HCT116 (cell line): Measurements from ENCODE around the gene ACSL6. TPM values are rescaled to one million over a fixed set of nuclear protein-coding genes. Genes with fewer than 3 reads are reported as not detected.

Experiments
- ATAC-seq: fragments of 200-7000 bp; cut with Tn5 transposase; 2 replicates; pipeline ENCODE4 v1.9.1; 2020; ENCODE audit warnings: mild to moderate bottlenecking, moderate library complexity
- BruUV-seq: library from RNA; stranded (reverse); fragments of 400-500 nt; replicated peaks from 2 replicates; lab custom pipeline; 2021; lab: Mats Ljungman, UMichigan
- CTCF ChIA-PET: fragments of 300-600 bp; sonication (Branson Sonifier 250); formaldehyde crosslinking; loops from one replicate; lab custom pipeline; 2021; ENCODE audit warnings: antibody characterized with exemption; lab: Charles Lee
- POLR2A ChIA-PET: fragments of 300-600, 350-600 bp; sonication (Branson Sonifier 250); formaldehyde crosslinking; loops from one replicate; lab custom pipeline; 2021; ENCODE audit warnings: antibody characterized with exemption; lab: Charles Lee
- RAD21 ChIA-PET, 2 experiments: fragments of 300-600 bp; sonication (Branson Sonifier 250); formaldehyde crosslinking; loops; one replicate each; lab custom pipeline; 2023; ENCODE audit warnings: low total read pairs in 2 of 2; ENCODE audit not compliant: uncharacterized antibody in 2 of 2, unreplicated experiment in 2 of 2, low non-redundant PET in 1 of 2; lab: Charles Lee
- DNase-seq: peaks from one replicate; pipeline ENCODE4 v3.0.0-alpha.2; 2010; ENCODE audit warnings: low read depth, low spot score
- H2AFZ ChIP-seq: fragments of 200-600 bp; shearing (Covaris generic), sonication (generic); 2 replicates; pipeline ENCODE4 v1.6.1; 2017; ENCODE audit warnings: low read depth, mixed run types, mixed read lengths, antibody characterized with exemption, low read length; ENCODE audit not compliant: poor library complexity, severe bottlenecking
- H3K27ac ChIP-seq: 2 replicates; pipeline ENCODE4 v1.5.1; 2012; ENCODE audit warnings: low read depth, low read length
- H3K27me3 ChIP-seq: fragments of 200-600 bp; sonication (generic); 2 replicates; pipeline ENCODE4 v1.6.1; 2016; ENCODE audit warnings: mixed run types, low read length, mixed read lengths; ENCODE audit not compliant: insufficient read depth
- H3K36me3 ChIP-seq, 2 experiments: fragments of 200-500 bp in 1 of 2; fragments of 200-600 bp in 1 of 2; sonication (Bioruptor generic) in 1 of 2; sonication (generic) in 1 of 2; 2 replicates each; pipeline versions ENCODE4 v1.5.1 to v1.6.1; 2014 to 2016; ENCODE audit warnings: low read length in 2 of 2, inconsistent platforms in 1 of 2, mixed read lengths in 1 of 2, mixed run types in 1 of 2; ENCODE audit not compliant: insufficient read depth in 2 of 2, control insufficient read depth in 1 of 2
- H3K4me1 ChIP-seq, 2 experiments: fragments of 200-600 bp in 1 of 2; sonication (generic) in 1 of 2; 2 replicates each; pipeline versions ENCODE4 v1.5.1 to v1.6.1; 2012 to 2017; ENCODE audit warnings: low read length in 2 of 2, inconsistent platforms in 1 of 2, mild to moderate bottlenecking in 1 of 2, mixed read lengths in 1 of 2, mixed run types in 1 of 2, moderate library complexity in 1 of 2; ENCODE audit not compliant: insufficient read depth in 2 of 2, control insufficient read depth in 1 of 2
- H3K4me2 ChIP-seq: fragments of 200-600 bp; sonication (generic); 2 replicates; pipeline ENCODE4 v1.6.1; 2017; ENCODE audit warnings: mixed run types, low read length, mixed read lengths
- H3K4me3 ChIP-seq, 2 experiments: fragments of 200-600 bp in 1 of 2; sonication (generic) in 1 of 2; replicated peaks in 1 of 2; 2 replicates each; pipeline ENCODE4 v1.5.1; 2011 to 2016; ENCODE audit warnings: low read length in 2 of 2, control low read depth in 1 of 2, low read depth in 1 of 2, mild to moderate bottlenecking in 1 of 2, mixed read lengths in 1 of 2, mixed run types in 1 of 2
- H3K79me2 ChIP-seq: fragments of 200-600 bp; sonication (generic); 2 replicates; pipeline ENCODE4 v1.6.1; 2017; ENCODE audit warnings: mild to moderate bottlenecking, mixed run types, low read length, moderate library complexity, mixed read lengths; ENCODE audit not compliant: insufficient read depth
- H3K9ac ChIP-seq: fragments of 200-600 bp; sonication (generic); 2 replicates; pipeline ENCODE4 v1.6.1; 2016; ENCODE audit warnings: low read length, mixed read lengths
- H3K9me2 ChIP-seq: fragments of 200-600 bp; sonication (generic), shearing (Covaris generic); 2 replicates; pipeline ENCODE4 v1.6.1; 2017; ENCODE audit warnings: mixed run types, mild to moderate bottlenecking, moderate library complexity; ENCODE audit not compliant: insufficient read depth
- H3K9me3 ChIP-seq, 2 experiments: fragments of 200-500 bp in 1 of 2; fragments of 200-600 bp in 1 of 2; sonication (Bioruptor generic) in 1 of 2; sonication (generic) in 1 of 2; 2 replicates each; pipeline ENCODE4 v1.6.1; 2014 to 2017; ENCODE audit warnings: low read length in 2 of 2, mixed read lengths in 2 of 2, inconsistent platforms in 1 of 2, low read depth in 1 of 2, mild to moderate bottlenecking in 1 of 2, mixed run types in 1 of 2, moderate library complexity in 1 of 2; ENCODE audit not compliant: control insufficient read depth in 1 of 2, insufficient read depth in 1 of 2
- H4K20me1 ChIP-seq: fragments of 200-600 bp; sonication (generic), shearing (Covaris generic); 2 replicates; pipeline ENCODE4 v1.6.1; 2017; ENCODE audit warnings: mixed run types, mild to moderate bottlenecking, moderate library complexity; ENCODE audit not compliant: insufficient read depth
- CEBPB ChIP-seq: IDR thresholded peaks from 2 replicates; pipeline ENCODE4 v1.6.1; 2012; ENCODE audit warnings: low read depth
- POLR2A ChIP-seq: IDR thresholded peaks from 2 replicates; pipeline ENCODE4 v1.7.0; 2011; ENCODE audit warnings: borderline replicate concordance; ENCODE audit not compliant: insufficient read depth, insufficient read length; ENCODE audit errors: extremely low read depth
- POLR2AphosphoS5 ChIP-seq: IDR thresholded peaks from 2 replicates; pipeline ENCODE4 v1.6.1; 2011; ENCODE audit warnings: mild to moderate bottlenecking, low read depth, low read length, moderate library complexity
- RAD21 ChIP-seq: IDR thresholded peaks from 2 replicates; pipeline ENCODE4 v1.6.1; 2012; ENCODE audit warnings: low read depth, mild to moderate bottlenecking
- SP1 ChIP-seq: IDR thresholded peaks from 2 replicates; pipeline ENCODE4 v1.6.1; 2012; ENCODE audit warnings: low read depth
- SRF ChIP-seq: IDR thresholded peaks from 2 replicates; pipeline ENCODE4 v1.6.1; 2012; ENCODE audit warnings: low read depth
- TCF7L2 ChIP-seq: IDR thresholded peaks from 2 replicates; pipeline ENCODE4 v1.7.0; 2011; ENCODE audit warnings: borderline replicate concordance, inconsistent platforms; ENCODE audit not compliant: insufficient read depth, insufficient read length; ENCODE audit errors: extremely low read depth
- YY1 ChIP-seq: IDR thresholded peaks from 2 replicates; pipeline ENCODE4 v1.6.1; 2011; ENCODE audit warnings: low read length, low read depth, moderate library complexity, mild to moderate bottlenecking; ENCODE audit not compliant: insufficient replicate concordance; ENCODE audit errors: extremely low read depth
- ZFX ChIP-seq: fragments of 450-650 bp; IDR thresholded peaks from 2 replicates; pipeline ENCODE4 v1.6.1; 2017
- intact Hi-C: fragments of 100-400 bp; cut with micrococcal nuclease; formaldehyde crosslinking; loops from 2 replicates; pipeline ENCODE4 v1.10.0; 2022
- total RNA-seq: library from RNA; stranded (reverse); gene quantifications from one replicate; pipeline ENCODE4 v1.2.1, GENCODE V29; 2021; ENCODE audit not compliant: unreplicated experiment
- TF ChIP-seq, protein P1 (sequence below): IDR thresholded peaks from 2 replicates; pipeline ENCODE4 v1.6.1; 2012

Gene ACSL6
- total RNA-seq, 1 experiment from 2014 or later = 2.3 TPM

- CTCF ChIA-PET = no interaction called here
Measured at GRCh38 chr5:132029609-132030330, 18.3 kb upstream of the ACSL6 start.

DNA sequence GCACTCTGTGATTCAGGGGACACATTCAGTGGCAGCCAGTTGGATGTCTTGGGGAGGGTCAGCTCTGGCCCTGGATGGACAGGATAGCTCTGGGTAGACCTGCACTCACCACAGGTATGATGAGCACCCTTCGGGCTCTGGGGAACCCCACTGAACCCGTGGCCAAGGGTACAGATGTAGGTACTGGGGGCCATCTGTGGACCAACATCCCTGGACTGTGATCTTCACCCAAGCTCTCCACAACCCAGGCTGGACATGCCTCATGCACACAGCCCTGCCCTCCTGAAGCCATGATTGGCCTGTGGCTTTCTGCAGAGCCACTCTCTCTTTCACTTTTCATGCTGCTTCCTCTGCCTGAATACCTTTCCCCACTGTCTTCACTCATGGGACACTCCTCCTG lies 15.6 kb upstream of the ACSL6 start:
- Histone ChIP-seq H2AFZ (no peak overlapping the region), H3K4me3 (no peak overlapping the region), H3K9me2 (no peaks in the 10 kb centered on the region), H3K9me3 (no peaks in the 10 kb centered on the region), H3K4me1 (no peaks in the 10 kb centered on the region), H3K27ac (no peak overlapping the region), H3K9ac (no peak overlapping the region), H3K4me2 (no peak overlapping the region), H3K79me2 (no peaks in the 10 kb centered on the region), H3K36me3 (no peaks in the 10 kb centered on the region), H4K20me1 (no peaks in the 10 kb centered on the region), H3K27me3 (no peaks in the 10 kb centered on the region)
- TF ChIP-seq CEBPB (no peak), YY1 (no peak), RAD21 (no peak), SP1 (no peak)
- POLR2A ChIA-PET = interaction anchor here (0.6 kb wide), 1 partner anchor 140 kb away, joined by 3 read pairs; no protein-coding TSS in a partner anchor
- intact Hi-C loops = no loop called here
- RAD21 ChIA-PET = no interaction called here
- no TSS peak for BruUV-seq
- no peak for ATAC-seq
- DNase-seq = no peak
- CTCF ChIA-PET = no interaction called here

More at GRCh38 chr5:132029609-132030330, 18.3 kb upstream of the ACSL6 start:
- Histone ChIP-seq H3K9me3 (no peaks in the 10 kb centered on the region), H3K4me3 (no peak overlapping the region), H2AFZ (no peak overlapping the region), H3K9ac (no peak overlapping the region), H3K9me2 (no peaks in the 10 kb centered on the region), H4K20me1 (no peaks in the 10 kb centered on the region), H3K4me1 (no peaks in the 10 kb centered on the region), H3K27ac (no peak overlapping the region), H3K36me3 (no peaks in the 10 kb centered on the region), H3K27me3 (no peaks in the 10 kb centered on the region), H3K79me2 (no peaks in the 10 kb centered on the region), H3K4me2 (no peak overlapping the region)
- intact Hi-C loops = loop anchor here (10.0 kb wide), 1 partner anchor 575 kb away; no protein-coding TSS in a partner anchor
- no TSS peak for BruUV-seq
- POLR2A ChIA-PET = no interaction called here
- no peak for DNase-seq
- ATAC-seq = no peak
- RAD21 ChIA-PET = interaction anchor here in 1 of 2 experiments (0.7 kb wide), 1 partner anchor 21 kb away, joined by 4 read pairs; no protein-coding TSS in a partner anchor
- TF ChIP-seq TCF7L2 (no peak), POLR2AphosphoS5 (no peak), ZFX (no peak), RAD21 (no peak), SP1 (no peak), YY1 (no peak), SRF (no peak), CEBPB (no peak), POLR2A (no peak)
- TF ChIP-seq, protein P1, sequence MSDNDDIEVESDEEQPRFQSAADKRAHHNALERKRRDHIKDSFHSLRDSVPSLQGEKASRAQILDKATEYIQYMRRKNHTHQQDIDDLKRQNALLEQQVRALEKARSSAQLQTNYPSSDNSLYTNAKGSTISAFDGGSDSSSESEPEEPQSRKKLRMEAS = no peak
